Fibroblast of the aortic adventitia (primary cell): ENCODE measurements around the gene CUL9. TPM values are rescaled to one million over a fixed set of nuclear protein-coding genes. Genes with fewer than 3 reads are reported as not detected.

Source experiments
- DNase-seq: peaks from one replicate; pipeline ENCODE4 v3.0.0-alpha.2; 2010; ENCODE audit warnings: low read depth
- H3K4me3 ChIP-seq: 2 replicates; pipeline ENCODE4 v1.5.1; 2011; ENCODE audit warnings: low read depth, mild to moderate bottlenecking, control low read depth, low read length, moderate library complexity
- CTCF ChIP-seq: IDR thresholded peaks from 2 replicates; pipeline ENCODE4 v1.5.1; 2011; ENCODE audit warnings: mild to moderate bottlenecking, low read length, control low read depth, inconsistent platforms; ENCODE audit not compliant: insufficient read depth
- total RNA-seq: library from RNA; depleted of rRNA; stranded (reverse); fragments of >200 nt; gene quantifications from 2 replicates; pipeline ENCODE4 v1.2.3, GENCODE V29; 2012; ENCODE audit warnings: low replicate concordance

CUL9 gene
- total RNA-seq, 1 donor, result 28.7 TPM

GRCh38 chr6:43240950-43241349, 59.0 kb downstream of the CUL9 start:
- H3K4me3 ChIP-seq, result no peak overlapping the region
- no peak for TF ChIP-seq CTCF
- no peak for DNase-seq

- no peak for TF ChIP-seq CTCF
- no peak for DNase-seq
Measured at GRCh38 chr6:43241446-43241845, 59.5 kb downstream of the CUL9 start.

GRCh38 chr6:43242908-43243663, 61.1 kb downstream of the CUL9 start, which contains the start of gene TTBK1:
Gene TTBK1, plus strand, starts transcription at chr6:43243481. Its CDS starts 3,180 bp downstream, at chr6:43246661.
- DNase-seq, result no peak
- TF ChIP-seq CTCF, result no peak
- H3K4me3 ChIP-seq, result no peak within 1 kb of the TSS

More at GRCh38 chr6:43241446-43241845, 59.5 kb downstream of the CUL9 start:
- H3K4me3 ChIP-seq, result no peak overlapping the region

- H3K4me3 ChIP-seq, result no peak overlapping the region
- no peak for DNase-seq
- no peak for TF ChIP-seq CTCF
Measured at GRCh38 chr6:43243664-43244321, 61.8 kb downstream of the CUL9 start.

GRCh38 chr6:43246301-43247113, 64.5 kb downstream of the CUL9 start:
- peak overlapping the region; percentile 58 for H3K4me3 ChIP-seq
- DNase-seq, result no peak
- no peak for TF ChIP-seq CTCF

GRCh38 chr6:43247114-43247999, 65.4 kb downstream of the CUL9 start:
- DNase-seq, result peak; percentile 25
- H3K4me3 ChIP-seq, result peak overlapping the region; percentile 58
- no peak for TF ChIP-seq CTCF
